ENCODE measurements around the gene LSM4. TPM values are rescaled to one million over a fixed set of nuclear protein-coding genes. Genes with fewer than 3 reads are reported as not detected.

LSM4 gene
- total and polyA plus RNA-seq, 2 donors from 2014 or later: 87.7 to 245 TPM

GRCh38 chr19:18300930-18301717 lies 21.8 kb downstream of the LSM4 start:
- TF ChIP-seq, protein P1, sequence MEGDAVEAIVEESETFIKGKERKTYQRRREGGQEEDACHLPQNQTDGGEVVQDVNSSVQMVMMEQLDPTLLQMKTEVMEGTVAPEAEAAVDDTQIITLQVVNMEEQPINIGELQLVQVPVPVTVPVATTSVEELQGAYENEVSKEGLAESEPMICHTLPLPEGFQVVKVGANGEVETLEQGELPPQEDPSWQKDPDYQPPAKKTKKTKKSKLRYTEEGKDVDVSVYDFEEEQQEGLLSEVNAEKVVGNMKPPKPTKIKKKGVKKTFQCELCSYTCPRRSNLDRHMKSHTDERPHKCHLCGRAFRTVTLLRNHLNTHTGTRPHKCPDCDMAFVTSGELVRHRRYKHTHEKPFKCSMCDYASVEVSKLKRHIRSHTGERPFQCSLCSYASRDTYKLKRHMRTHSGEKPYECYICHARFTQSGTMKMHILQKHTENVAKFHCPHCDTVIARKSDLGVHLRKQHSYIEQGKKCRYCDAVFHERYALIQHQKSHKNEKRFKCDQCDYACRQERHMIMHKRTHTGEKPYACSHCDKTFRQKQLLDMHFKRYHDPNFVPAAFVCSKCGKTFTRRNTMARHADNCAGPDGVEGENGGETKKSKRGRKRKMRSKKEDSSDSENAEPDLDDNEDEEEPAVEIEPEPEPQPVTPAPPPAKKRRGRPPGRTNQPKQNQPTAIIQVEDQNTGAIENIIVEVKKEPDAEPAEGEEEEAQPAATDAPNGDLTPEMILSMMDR (IDR thresholded peaks at IDR 0.05; ENCODE audit: borderline replicate concordance, extremely low read depth, insufficient read depth): no peak
- FAIRE-seq (no peak), DNase-seq (peak in 2 of 5 donors; percentile 47 to 95)
- Histone ChIP-seq H3K36me3 (ENCODE audit: control insufficient read depth in 2 of 3, insufficient read depth in 3 of 3, low read length in 3 of 3) (no peaks in the 10 kb centered on the region), H3K27me3 (ENCODE audit: control insufficient read depth, insufficient read depth, low read length) (no peaks in the 10 kb centered on the region), H3K9me3 (ENCODE audit: control insufficient read depth in 2 of 3, insufficient read depth in 1 of 3, low read length in 3 of 3) (no peaks in the 10 kb centered on the region), H3K27ac (ENCODE audit: low read depth in 2 of 2, low read length in 2 of 2) (peak overlapping the region; percentile 43 to 78), H3K9ac (ENCODE audit: low read length in 3 of 3) (peak overlapping the region in 1 of 3 donors; percentile 58), H3K4me3 (ENCODE audit: low read length in 3 of 3) (no peak overlapping the region), H3K4me1 (ENCODE audit: control insufficient read depth in 2 of 3, insufficient read depth in 2 of 3, low read depth in 1 of 3, low read length in 3 of 3) (peaks cover 0 to 26% (median 8%) of the 10 kb centered on the region in 3 donors)
- intact Hi-C loops (cut with DNase I): no loop called here

GRCh38 chr19:18299654-18300053 lies 23.2 kb downstream of the LSM4 start:
- TF ChIP-seq, protein P1 (IDR thresholded peaks at IDR 0.05; ENCODE audit: borderline replicate concordance, extremely low read depth, insufficient read depth): no peak
- intact Hi-C loops (cut with DNase I): no loop called here

DNA sequence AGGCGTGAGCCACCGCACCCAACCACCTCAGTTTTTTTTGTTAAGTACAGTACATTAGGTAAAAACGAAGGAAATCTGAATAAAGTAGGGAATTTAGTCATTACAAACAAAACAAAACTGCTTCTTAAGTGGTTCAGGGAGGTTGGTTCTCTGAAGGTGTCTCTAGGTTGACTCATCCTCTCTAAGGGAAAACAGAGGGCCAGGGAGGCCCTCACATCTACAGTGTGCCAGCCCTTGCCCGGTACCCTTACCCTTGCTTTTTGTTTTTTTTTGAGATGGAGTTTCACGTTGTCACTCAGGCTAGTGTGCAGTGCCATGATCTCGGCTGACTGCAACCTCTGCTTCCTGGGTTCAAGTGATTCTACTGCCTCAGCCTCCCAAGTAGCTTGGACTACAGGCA lies 24.3 kb downstream of the LSM4 start:
- intact Hi-C loops (cut with DNase I): no loop called here
- H3K9me3 ChIP-seq (ENCODE audit: control insufficient read depth in 2 of 3, insufficient read depth in 1 of 3, low read length in 3 of 3): no peaks in the 10 kb centered on the region
- H3K4me3 ChIP-seq (ENCODE audit: low read length in 3 of 3): no peak overlapping the region
- no peak overlapping the region for H3K9ac ChIP-seq (ENCODE audit: low read length in 3 of 3)
- peaks cover 0 to 15% (median under 1%) of the 10 kb centered on the region in 3 donors for H3K4me1 ChIP-seq (ENCODE audit: control insufficient read depth in 2 of 3, insufficient read depth in 2 of 3, low read depth in 1 of 3, low read length in 3 of 3)
- H3K36me3 ChIP-seq (ENCODE audit: control insufficient read depth in 2 of 3, insufficient read depth in 3 of 3, low read length in 3 of 3): no peaks in the 10 kb centered on the region
- DNase-seq (no peak), FAIRE-seq (no peak)
- no peaks in the 10 kb centered on the region for H3K27me3 ChIP-seq (ENCODE audit: control insufficient read depth, insufficient read depth, low read length)
- H3K27ac ChIP-seq (ENCODE audit: low read depth in 2 of 2, low read length in 2 of 2): no peak overlapping the region
- TF ChIP-seq, protein P1 (IDR thresholded peaks at IDR 0.05; ENCODE audit: borderline replicate concordance, extremely low read depth, insufficient read depth): no peak

More at GRCh38 chr19:18299654-18300053, 23.2 kb downstream of the LSM4 start:
- Histone ChIP-seq H3K27ac (ENCODE audit: low read depth in 2 of 2, low read length in 2 of 2) (no peak overlapping the region), H3K9me3 (ENCODE audit: control insufficient read depth in 2 of 3, insufficient read depth in 1 of 3, low read length in 3 of 3) (no peaks in the 10 kb centered on the region), H3K36me3 (ENCODE audit: control insufficient read depth in 2 of 3, insufficient read depth in 3 of 3, low read length in 3 of 3) (no peaks in the 10 kb centered on the region), H3K9ac (ENCODE audit: low read length in 3 of 3) (no peak overlapping the region), H3K4me3 (ENCODE audit: low read length in 3 of 3) (no peak overlapping the region), H3K4me1 (ENCODE audit: control insufficient read depth in 2 of 3, insufficient read depth in 2 of 3, low read depth in 1 of 3, low read length in 3 of 3) (peaks cover 0 to 18% (median 0%) of the 10 kb centered on the region in 3 donors), H3K27me3 (ENCODE audit: control insufficient read depth, insufficient read depth, low read length) (no peaks in the 10 kb centered on the region)
- FAIRE-seq: no peak
- DNase-seq: peak in 1 of 5 donors; percentile 48

Data from kidney (tissue), 14 donors.